Measurements from ENCODE around the gene TRAIP. TPM values are rescaled to one million over a fixed set of nuclear protein-coding genes. Genes with fewer than 3 reads are reported as not detected.
A peak's percentile ranks its signal among the peaks of the same experiment; 100 is the strongest.

TRAIP gene
- total RNA-seq, 1 donor, result 3.0 TPM

GRCh38 chr3:49867400-49867799 lies 11.0 kb upstream of the TRAIP start:
- TF ChIP-seq CTCF (IDR thresholded peaks at IDR 0.05; ENCODE audit: insufficient read depth, low read depth, low read length), result no peak
- no peak for DNase-seq (ENCODE audit: low read depth)
- no peak overlapping the region for H3K4me3 ChIP-seq (ENCODE audit: low read depth, low read length)

- no peak overlapping the region for H3K4me3 ChIP-seq (ENCODE audit: low read depth, low read length)
- DNase-seq (ENCODE audit: low read depth), result no peak
- no peak for TF ChIP-seq CTCF (IDR thresholded peaks at IDR 0.05; ENCODE audit: insufficient read depth, low read depth, low read length)
Observed at GRCh38 chr3:49865198-49865784, 8.9 kb upstream of the TRAIP start.

GRCh38 chr3:49864505-49864904 lies 8.1 kb upstream of the TRAIP start:
- no peak for TF ChIP-seq CTCF (IDR thresholded peaks at IDR 0.05; ENCODE audit: insufficient read depth, low read depth, low read length)
- H3K4me3 ChIP-seq (ENCODE audit: low read depth, low read length), result no peak overlapping the region
- no peak for DNase-seq (ENCODE audit: low read depth)

GRCh38 chr3:49859576-49860305 lies 3.4 kb upstream of the TRAIP start:
- no peak for TF ChIP-seq CTCF (IDR thresholded peaks at IDR 0.05; ENCODE audit: insufficient read depth, low read depth, low read length)
- H3K4me3 ChIP-seq (ENCODE audit: low read depth, low read length), result no peak overlapping the region
- DNase-seq (ENCODE audit: low read depth), result no peak

GRCh38 chr3:49855662-49856061 lies 702 bp downstream of the TRAIP start:
- TF ChIP-seq CTCF (IDR thresholded peaks at IDR 0.05; ENCODE audit: insufficient read depth, low read depth, low read length), result no peak
- no peak for DNase-seq (ENCODE audit: low read depth)
- H3K4me3 ChIP-seq (ENCODE audit: low read depth, low read length), result peak overlapping the region; percentile 83

- H3K4me3 ChIP-seq (ENCODE audit: low read depth, low read length), result no peak overlapping the region
- TF ChIP-seq CTCF (IDR thresholded peaks at IDR 0.05; ENCODE audit: insufficient read depth, low read depth, low read length), result no peak
- DNase-seq (ENCODE audit: low read depth), result no peak
Observed at GRCh38 chr3:49845694-49846093, 10.7 kb downstream of the TRAIP start.
